ENCODE results near the gene FAM221B.

- no peak for TF ChIP-seq POLR2AphosphoS5 (IDR thresholded peaks at IDR 0.05; ENCODE audit: low read depth, low read length)
- TF ChIP-seq POLR2A (IDR thresholded peaks at IDR 0.05; ENCODE audit: low read depth, low read length): no peak
These were observed 27.0 kb downstream of the FAM221B start for GRCh38 chr9:35801328-35802128.

All from GM12892 (cell line).